ENCODE measurements around the gene DLG2. TPM values are rescaled to one million over a fixed set of nuclear protein-coding genes. Genes with fewer than 3 reads are reported as not detected.

Gene DLG2
- total RNA-seq, 2 experiments from 2014 or later = 1.7 to 2.1 TPM

GRCh38 chr11:83697518-83697917 is 1929.6 kb downstream of the DLG2 start:
- Mint-ChIP-seq H3K9me3 (ENCODE audit: low read depth) (no peaks in the 10 kb centered on the region), H3K4me1 (no peaks in the 10 kb centered on the region), H3K36me3 (ENCODE audit: low read depth) (no peaks in the 10 kb centered on the region), H3K27ac (no peak overlapping the region), H3K4me3 (no peak overlapping the region), H3K27me3 (peaks cover 7% of the 10 kb centered on the region)
- ATAC-seq = no peak
- DNase-seq = no peak
- ChIA-PET CTCF (interaction anchor here (0.6 to 1.0 kb wide), 2 partner anchors 21 to 816 kb away, joined by 3 read pairs; no protein-coding TSS in a partner anchor), POLR2A (no interaction called here)
- intact Hi-C loops (cut with DNase I, micrococcal nuclease) = no loop called here

GRCh38 chr11:83695046-83695445 is 1932.1 kb downstream of the DLG2 start:
- ATAC-seq (no peak), DNase-seq (no peak)
- Mint-ChIP-seq H3K4me1 (no peaks in the 10 kb centered on the region), H3K27me3 (peaks cover 4% of the 10 kb centered on the region), H3K36me3 (ENCODE audit: low read depth) (no peaks in the 10 kb centered on the region), H3K4me3 (no peak overlapping the region), H3K27ac (no peak overlapping the region), H3K9me3 (ENCODE audit: low read depth) (no peaks in the 10 kb centered on the region)
- POLR2A ChIA-PET = no interaction called here
- CTCF ChIA-PET = no interaction called here
- intact Hi-C loops (cut with DNase I, micrococcal nuclease) = no loop called here

GRCh38 chr11:83694191-83694910 is 1932.8 kb downstream of the DLG2 start:
- DNase-seq = no peak
- CTCF ChIA-PET = interaction anchor here (1.3 kb wide), 1 partner anchor 14 kb away, joined by 4 read pairs; no protein-coding TSS in a partner anchor
- peaks cover 2% of the 10 kb centered on the region for H3K27me3 Mint-ChIP-seq
- H3K36me3 Mint-ChIP-seq (ENCODE audit: low read depth) = no peaks in the 10 kb centered on the region
- H3K4me3 Mint-ChIP-seq = no peak overlapping the region
- no peak overlapping the region for H3K27ac Mint-ChIP-seq
- H3K4me1 Mint-ChIP-seq = no peaks in the 10 kb centered on the region
- intact Hi-C loops (cut with DNase I, micrococcal nuclease) = no loop called here
- ATAC-seq = no peak
- no peaks in the 10 kb centered on the region for H3K9me3 Mint-ChIP-seq (ENCODE audit: low read depth)
- POLR2A ChIA-PET = no interaction called here

GRCh38 chr11:83693306-83693992 is 1933.7 kb downstream of the DLG2 start:
- Mint-ChIP-seq H3K4me1 (no peaks in the 10 kb centered on the region), H3K9me3 (ENCODE audit: low read depth) (no peaks in the 10 kb centered on the region), H3K27me3 (peaks cover 2% of the 10 kb centered on the region), H3K4me3 (no peak overlapping the region), H3K36me3 (ENCODE audit: low read depth) (no peaks in the 10 kb centered on the region), H3K27ac (no peak overlapping the region)
- POLR2A ChIA-PET = no interaction called here
- no peak for DNase-seq
- intact Hi-C loops (cut with DNase I, micrococcal nuclease) = no loop called here
- CTCF ChIA-PET = interaction anchor here (1.3 kb wide), 1 partner anchor 13 kb away, joined by 4 read pairs; no protein-coding TSS in a partner anchor
- no peak for ATAC-seq

- H3K36me3 Mint-ChIP-seq (ENCODE audit: low read depth) = no peaks in the 10 kb centered on the region
- H3K4me3 Mint-ChIP-seq = no peak overlapping the region
- H3K9me3 Mint-ChIP-seq (ENCODE audit: low read depth) = no peaks in the 10 kb centered on the region
- intact Hi-C loops (cut with DNase I, micrococcal nuclease) = no loop called here
- H3K4me1 Mint-ChIP-seq = no peaks in the 10 kb centered on the region
- H3K27me3 Mint-ChIP-seq = peaks cover 7% of the 10 kb centered on the region
- ChIA-PET CTCF (interaction anchor here (1.3 kb wide), 1 partner anchor 12 kb away, joined by 4 read pairs; no protein-coding TSS in a partner anchor), POLR2A (no interaction called here)
- DNase-seq = no peak
- ATAC-seq = no peak
- no peak overlapping the region for H3K27ac Mint-ChIP-seq
Measured at GRCh38 chr11:83692675-83693074, 1934.5 kb downstream of the DLG2 start.

- no peak overlapping the region for H3K27ac Mint-ChIP-seq
- DNase-seq = no peak
- no peaks in the 10 kb centered on the region for H3K9me3 Mint-ChIP-seq (ENCODE audit: low read depth)
- H3K4me3 Mint-ChIP-seq = no peak overlapping the region
- H3K36me3 Mint-ChIP-seq (ENCODE audit: low read depth) = no peaks in the 10 kb centered on the region
- CTCF ChIA-PET = no interaction called here
- H3K27me3 Mint-ChIP-seq = peaks cover 8% of the 10 kb centered on the region
- no peaks in the 10 kb centered on the region for H3K4me1 Mint-ChIP-seq
- intact Hi-C loops (cut with DNase I, micrococcal nuclease) = no loop called here
- POLR2A ChIA-PET = no interaction called here
- no peak for ATAC-seq
Measured at GRCh38 chr11:83691451-83691950, 1935.6 kb downstream of the DLG2 start.

- intact Hi-C loops (cut with DNase I, micrococcal nuclease) = no loop called here
- ATAC-seq (no peak), DNase-seq (no peak)
- Mint-ChIP-seq H3K36me3 (ENCODE audit: low read depth) (no peaks in the 10 kb centered on the region), H3K27me3 (peaks cover 8% of the 10 kb centered on the region), H3K4me3 (no peak overlapping the region), H3K27ac (no peak overlapping the region), H3K9me3 (ENCODE audit: low read depth) (no peaks in the 10 kb centered on the region), H3K4me1 (no peaks in the 10 kb centered on the region)
- ChIA-PET POLR2A (no interaction called here), CTCF (no interaction called here)
Measured at GRCh38 chr11:83689144-83689780, 1937.9 kb downstream of the DLG2 start.

- Mint-ChIP-seq H3K9me3 (ENCODE audit: low read depth) (no peaks in the 10 kb centered on the region), H3K27me3 (peaks cover 8% of the 10 kb centered on the region), H3K4me1 (no peaks in the 10 kb centered on the region), H3K27ac (no peak overlapping the region), H3K36me3 (ENCODE audit: low read depth) (no peaks in the 10 kb centered on the region), H3K4me3 (no peak overlapping the region)
- CTCF ChIA-PET = interaction anchor here (0.7 kb wide), 1 partner anchor 988 kb away, joined by 3 read pairs; no protein-coding TSS in a partner anchor
- no peak for ATAC-seq
- POLR2A ChIA-PET = no interaction called here
- intact Hi-C loops (cut with DNase I, micrococcal nuclease) = no loop called here
- DNase-seq = no peak
Measured at GRCh38 chr11:83687787-83688186, 1939.4 kb downstream of the DLG2 start.

GRCh38 chr11:83685730-83686129 is 1941.4 kb downstream of the DLG2 start:
- Mint-ChIP-seq H3K36me3 (ENCODE audit: low read depth) (no peaks in the 10 kb centered on the region), H3K4me1 (no peaks in the 10 kb centered on the region), H3K9me3 (ENCODE audit: low read depth) (no peaks in the 10 kb centered on the region), H3K4me3 (no peak overlapping the region), H3K27me3 (peaks cover 11% of the 10 kb centered on the region), H3K27ac (no peak overlapping the region)
- CTCF ChIA-PET = no interaction called here
- POLR2A ChIA-PET = no interaction called here
- ATAC-seq (no peak), DNase-seq (no peak)
- intact Hi-C loops (cut with DNase I, micrococcal nuclease) = no loop called here

- no peaks in the 10 kb centered on the region for H3K9me3 Mint-ChIP-seq (ENCODE audit: low read depth)
- DNase-seq = no peak
- H3K4me1 Mint-ChIP-seq = no peaks in the 10 kb centered on the region
- ChIA-PET CTCF (no interaction called here), POLR2A (no interaction called here)
- intact Hi-C loops (cut with DNase I, micrococcal nuclease) = no loop called here
- H3K27me3 Mint-ChIP-seq = peaks cover 11% of the 10 kb centered on the region
- no peak overlapping the region for H3K4me3 Mint-ChIP-seq
- H3K36me3 Mint-ChIP-seq (ENCODE audit: low read depth) = no peaks in the 10 kb centered on the region
- no peak for ATAC-seq
- no peak overlapping the region for H3K27ac Mint-ChIP-seq
Measured at GRCh38 chr11:83684071-83684470, 1943.1 kb downstream of the DLG2 start.

- POLR2A ChIA-PET = no interaction called here
- Mint-ChIP-seq H3K36me3 (ENCODE audit: low read depth) (no peaks in the 10 kb centered on the region), H3K9me3 (ENCODE audit: low read depth) (no peaks in the 10 kb centered on the region), H3K4me1 (no peaks in the 10 kb centered on the region), H3K27ac (no peak overlapping the region), H3K27me3 (peaks cover 5% of the 10 kb centered on the region), H3K4me3 (no peak overlapping the region)
- CTCF ChIA-PET = no interaction called here
- intact Hi-C loops (cut with DNase I, micrococcal nuclease) = no loop called here
- ATAC-seq = no peak
- DNase-seq = no peak
Measured at GRCh38 chr11:83682611-83682973, 1944.6 kb downstream of the DLG2 start.
